ENCODE measurements around the gene NLE1.
"Not testable (repeated sequence)": the region's sequence is repeated elsewhere in the genome, so short reads cannot be mapped to it uniquely, and the experiment has no call there.

Gene NLE1

GRCh38 chr17:35141681-35142466 is at the start of gene NLE1:
Gene NLE1 (minus strand): TSS chr17:35142303. CDS start chr17:35142275, 28 bp downstream.
- DNase-seq: no peak

- no peak for DNase-seq
These were observed 49.0 kb upstream of the NLE1 start for GRCh38 chr17:35191001-35191695.

- no peak for DNase-seq
These were observed 47.2 kb upstream of the NLE1 start for GRCh38 chr17:35189291-35189690.

- no peak for DNase-seq
These were observed 46.0 kb upstream of the NLE1 start for GRCh38 chr17:35188111-35188510.

- DNase-seq: no peak
These were observed 45.4 kb upstream of the NLE1 start for GRCh38 chr17:35187481-35187880.

- no peak for DNase-seq
These were observed 43.7 kb upstream of the NLE1 start for GRCh38 chr17:35185849-35186248.

GRCh38 chr17:35184274-35184673 is 42.2 kb upstream of the NLE1 start:
- no peak for DNase-seq

- no peak for DNase-seq
These were observed 41.2 kb upstream of the NLE1 start for GRCh38 chr17:35183332-35183731.

- not testable (repeated sequence) for DNase-seq
These were observed 37.3 kb upstream of the NLE1 start for GRCh38 chr17:35179379-35179778.

GRCh38 chr17:35176897-35177296 is 34.8 kb upstream of the NLE1 start:
- no peak for DNase-seq

- no peak for DNase-seq
These were observed 33.7 kb upstream of the NLE1 start for GRCh38 chr17:35175638-35176415.

GRCh38 chr17:35174835-35175334 is 32.8 kb upstream of the NLE1 start:
- no peak for DNase-seq

- not testable (repeated sequence) for DNase-seq
These were observed 30.2 kb upstream of the NLE1 start for GRCh38 chr17:35172321-35172720.

GRCh38 chr17:35171834-35172233 is 29.7 kb upstream of the NLE1 start:
- DNase-seq: no peak

- DNase-seq: no peak
These were observed 29.1 kb upstream of the NLE1 start for GRCh38 chr17:35170968-35171771.

- no peak for DNase-seq
These were observed 27.8 kb upstream of the NLE1 start for GRCh38 chr17:35169835-35170363.

- DNase-seq: no peak
These were observed 25.6 kb upstream of the NLE1 start for GRCh38 chr17:35167666-35168065.

GRCh38 chr17:35167046-35167445 is 24.9 kb upstream of the NLE1 start:
- DNase-seq: no peak

- DNase-seq: no peak
These were observed 24.4 kb upstream of the NLE1 start for GRCh38 chr17:35166526-35166925.

GRCh38 chr17:35164716-35165115 is 22.6 kb upstream of the NLE1 start:
- no peak for DNase-seq

GRCh38 chr17:35163886-35164285 is 21.8 kb upstream of the NLE1 start:
- no peak for DNase-seq

GRCh38 chr17:35162755-35163154 is 20.7 kb upstream of the NLE1 start:
- DNase-seq: no peak

Data from GF-D8 (cell line).